ENCODE measurements around the gene GMDS.

Gene GMDS

GRCh38 chr6:1607516-1608221 is 637.7 kb downstream of the GMDS start:
- in situ Hi-C loops (cut with MboI; ENCODE audit: low pct_unique_long_range_greater_than_20kb, low sequenced_read_pairs): no loop called here
- no peak for DNase-seq

- DNase-seq: no peak
Measured at GRCh38 chr6:1606780-1607515, 638.5 kb downstream of the GMDS start.

GRCh38 chr6:1605893-1606779 is 639.3 kb downstream of the GMDS start:
- in situ Hi-C loops (cut with MboI; ENCODE audit: low pct_unique_long_range_greater_than_20kb, low sequenced_read_pairs): no loop called here

More at GRCh38 chr6:1606780-1607515, 638.5 kb downstream of the GMDS start:
- in situ Hi-C loops (cut with MboI; ENCODE audit: low pct_unique_long_range_greater_than_20kb, low sequenced_read_pairs): no loop called here

GRCh38 chr6:1605004-1605892 is 640.2 kb downstream of the GMDS start:
- no peak for DNase-seq
- in situ Hi-C loops (cut with MboI; ENCODE audit: low pct_unique_long_range_greater_than_20kb, low sequenced_read_pairs): no loop called here

More at GRCh38 chr6:1605893-1606779, 639.3 kb downstream of the GMDS start:
- no peak for DNase-seq

- peak; percentile 76 for DNase-seq
- in situ Hi-C loops (cut with MboI; ENCODE audit: low pct_unique_long_range_greater_than_20kb, low sequenced_read_pairs): no loop called here
Measured at GRCh38 chr6:1604158-1605003, 641.0 kb downstream of the GMDS start.

GRCh38 chr6:1603708-1604107 is 641.7 kb downstream of the GMDS start:
- no peak for DNase-seq
- in situ Hi-C loops (cut with MboI; ENCODE audit: low pct_unique_long_range_greater_than_20kb, low sequenced_read_pairs): no loop called here

GRCh38 chr6:1602049-1602713 is 643.2 kb downstream of the GMDS start:
- in situ Hi-C loops (cut with MboI; ENCODE audit: low pct_unique_long_range_greater_than_20kb, low sequenced_read_pairs): no loop called here
- DNase-seq: no peak

- no peak for DNase-seq
- in situ Hi-C loops (cut with MboI; ENCODE audit: low pct_unique_long_range_greater_than_20kb, low sequenced_read_pairs): no loop called here
Measured at GRCh38 chr6:1601158-1602048, 644.0 kb downstream of the GMDS start.

- in situ Hi-C loops (cut with MboI; ENCODE audit: low pct_unique_long_range_greater_than_20kb, low sequenced_read_pairs): no loop called here
- DNase-seq: no peak
Measured at GRCh38 chr6:1600764-1601157, 644.6 kb downstream of the GMDS start.

- DNase-seq: no peak
Measured at GRCh38 chr6:1600063-1600763, 645.2 kb downstream of the GMDS start.

GRCh38 chr6:1599469-1599868 is 645.9 kb downstream of the GMDS start:
- no peak for DNase-seq
- in situ Hi-C loops (cut with MboI; ENCODE audit: low pct_unique_long_range_greater_than_20kb, low sequenced_read_pairs): loop anchor here (25.0 kb wide), 3 partner anchors 763 to 1038 kb away; no protein-coding TSS in a partner anchor

More at GRCh38 chr6:1600063-1600763, 645.2 kb downstream of the GMDS start:
- in situ Hi-C loops (cut with MboI; ENCODE audit: low pct_unique_long_range_greater_than_20kb, low sequenced_read_pairs): no loop called here

- no peak for DNase-seq
- in situ Hi-C loops (cut with MboI; ENCODE audit: low pct_unique_long_range_greater_than_20kb, low sequenced_read_pairs): loop anchor here (25.0 kb wide), 3 partner anchors 763 to 1038 kb away; no protein-coding TSS in a partner anchor
Measured at GRCh38 chr6:1598886-1599285, 646.5 kb downstream of the GMDS start.

- in situ Hi-C loops (cut with MboI; ENCODE audit: low pct_unique_long_range_greater_than_20kb, low sequenced_read_pairs): loop anchor here (25.0 kb wide), 3 partner anchors 764 to 1039 kb away; no protein-coding TSS in a partner anchor
- no peak for DNase-seq
Measured at GRCh38 chr6:1598433-1598832, 647.0 kb downstream of the GMDS start.

- in situ Hi-C loops (cut with MboI; ENCODE audit: low pct_unique_long_range_greater_than_20kb, low sequenced_read_pairs): loop anchor here (25.0 kb wide), 3 partner anchors 764 to 1039 kb away; no protein-coding TSS in a partner anchor
- DNase-seq: no peak
Measured at GRCh38 chr6:1597924-1598323, 647.5 kb downstream of the GMDS start.

- in situ Hi-C loops (cut with MboI; ENCODE audit: low pct_unique_long_range_greater_than_20kb, low sequenced_read_pairs): loop anchor here (25.0 kb wide), 3 partner anchors 765 to 1040 kb away; no protein-coding TSS in a partner anchor
- no peak for DNase-seq
Measured at GRCh38 chr6:1597121-1597744, 648.2 kb downstream of the GMDS start.
